Liver (tissue), 3 donors: Measurements from ENCODE around the gene BICDL1.
A peak's percentile ranks its signal among the peaks of the same experiment; 100 is the strongest.

ENCODE experiments used
- CTCF ChIP-seq: fragments of 150-350 bp; IDR thresholded peaks from 2 replicates; pipeline ENCODE4 v1.5.1; 2017; ENCODE audit warnings: improper control_type of control experiment, low read depth, low read length; ENCODE audit not compliant: missing input control
- GABPA ChIP-seq, 2 donors: IDR thresholded peaks in 1 of 2; conservative IDR thresholded peaks in 1 of 2; 2 replicates each; pipeline ENCODE4 v1.6.1; 2016; ENCODE audit warnings: antibody characterized with exemption in 2 of 2, mild to moderate bottlenecking in 1 of 2, moderate library complexity in 1 of 2
- MAX ChIP-seq: IDR thresholded peaks from 2 replicates; pipeline ENCODE4 v1.6.1; 2016; ENCODE audit warnings: antibody characterized with exemption
- RAD21 ChIP-seq, 2 donors: IDR thresholded peaks; 2 replicates each; pipeline ENCODE4 v1.6.1; 2016; ENCODE audit warnings: antibody characterized with exemption in 2 of 2, mild to moderate bottlenecking in 2 of 2
- REST ChIP-seq: IDR thresholded peaks from 2 replicates; pipeline ENCODE4 v1.6.1; 2016; ENCODE audit warnings: antibody characterized with exemption, mild to moderate bottlenecking
- donor health status: healthy.
- donor health status: healthy.

- TF ChIP-seq MAX (no peak), CTCF (no peak), RAD21 (IDR thresholded peaks at IDR 0.05) (peak in 1 of 2 donors; percentile 30), REST (no peak), GABPA (IDR thresholded peaks at IDR 0.05 in 1 of 2, conservative IDR thresholded peaks at IDR 0.05 in 1 of 2) (no peak)
Observed at GRCh38 chr12:120000556-120000955, 11.5 kb downstream of the BICDL1 start.
